ENCODE results near the gene VPS33A.
"Not testable (repeated sequence)": the region's sequence is repeated elsewhere in the genome, so short reads cannot be mapped to it uniquely, and the experiment has no call there.

VPS33A gene

GRCh38 chr12:122205053-122205925 lies 61.0 kb downstream of the VPS33A start:
- DNase-seq (ENCODE audit: extremely low read depth in 1 of 2, low read depth in 1 of 2) = no peak

- DNase-seq (ENCODE audit: extremely low read depth in 1 of 2, low read depth in 1 of 2) = no peak
These were observed 61.9 kb downstream of the VPS33A start for GRCh38 chr12:122204167-122205052.

- peak; percentile 23 to 55 for DNase-seq (ENCODE audit: extremely low read depth in 1 of 2, low read depth in 1 of 2)
These were observed 62.8 kb downstream of the VPS33A start, which contains the start of gene B3GNT4 for GRCh38 chr12:122203301-122204166. Gene B3GNT4 (plus strand): TSS chr12:122203709. CDS start chr12:122204619, 910 bp downstream.

- DNase-seq (ENCODE audit: extremely low read depth in 1 of 2, low read depth in 1 of 2) = not testable (repeated sequence)
These were observed 63.5 kb downstream of the VPS33A start for GRCh38 chr12:122202811-122203210.

- no peak for DNase-seq (ENCODE audit: extremely low read depth in 1 of 2, low read depth in 1 of 2)
These were observed 64.3 kb downstream of the VPS33A start for GRCh38 chr12:122202017-122202416.

- DNase-seq (ENCODE audit: extremely low read depth in 1 of 2, low read depth in 1 of 2) = no peak
These were observed 64.9 kb downstream of the VPS33A start for GRCh38 chr12:122201381-122201780.

GRCh38 chr12:122200541-122201175 lies 65.6 kb downstream of the VPS33A start:
- no peak for DNase-seq (ENCODE audit: extremely low read depth in 1 of 2, low read depth in 1 of 2)

GRCh38 chr12:122199484-122200355 lies 66.6 kb downstream of the VPS33A start:
- DNase-seq (ENCODE audit: extremely low read depth in 1 of 2, low read depth in 1 of 2) = no peak

GRCh38 chr12:122197612-122197966 lies 68.7 kb downstream of the VPS33A start:
- no peak for DNase-seq (ENCODE audit: extremely low read depth in 1 of 2, low read depth in 1 of 2)

- DNase-seq (ENCODE audit: extremely low read depth in 1 of 2, low read depth in 1 of 2) = no peak
These were observed 70.9 kb downstream of the VPS33A start for GRCh38 chr12:122195405-122195804.

GRCh38 chr12:122194804-122195203 lies 71.5 kb downstream of the VPS33A start:
- DNase-seq (ENCODE audit: extremely low read depth in 1 of 2, low read depth in 1 of 2) = no peak

GRCh38 chr12:122192441-122192840 lies 73.9 kb downstream of the VPS33A start:
- no peak for DNase-seq (ENCODE audit: extremely low read depth in 1 of 2, low read depth in 1 of 2)

- DNase-seq (ENCODE audit: extremely low read depth in 1 of 2, low read depth in 1 of 2) = peak in 1 of 2 donors; percentile 17
These were observed 75.2 kb downstream of the VPS33A start for GRCh38 chr12:122190842-122191668.

- no peak for DNase-seq (ENCODE audit: extremely low read depth in 1 of 2, low read depth in 1 of 2)
These were observed 76.4 kb downstream of the VPS33A start for GRCh38 chr12:122189626-122190475.

GRCh38 chr12:122187466-122187865 lies 78.8 kb downstream of the VPS33A start:
- DNase-seq (ENCODE audit: extremely low read depth in 1 of 2, low read depth in 1 of 2) = no peak

- no peak for DNase-seq (ENCODE audit: extremely low read depth in 1 of 2, low read depth in 1 of 2)
These were observed 80.7 kb downstream of the VPS33A start for GRCh38 chr12:122185494-122186082.

GRCh38 chr12:122185079-122185478 lies 81.2 kb downstream of the VPS33A start:
- DNase-seq (ENCODE audit: extremely low read depth in 1 of 2, low read depth in 1 of 2) = no peak
